HG03521 (cell line): ENCODE results near the gene BOC.

Source experiments
- ATAC-seq: cut with Tn5 transposase; IDR thresholded peaks from one replicate; pipeline ENCODE4 v1.9.1; 2021; ENCODE audit warnings: mild to moderate bottlenecking, moderate library complexity; ENCODE audit not compliant: unreplicated experiment

The BOC gene

GRCh38 chr3:113283306-113283705, 71.9 kb downstream of the BOC start:
- no peak for ATAC-seq

GRCh38 chr3:113284453-113285050, 73.2 kb downstream of the BOC start:
- ATAC-seq = no peak

- no peak for ATAC-seq
Measured at GRCh38 chr3:113285226-113285625, 73.9 kb downstream of the BOC start.

- no peak for ATAC-seq
Measured at GRCh38 chr3:113285741-113286140, 74.4 kb downstream of the BOC start.

GRCh38 chr3:113286524-113286923, 75.2 kb downstream of the BOC start:
- ATAC-seq = no peak

- ATAC-seq = no peak
Measured at GRCh38 chr3:113287111-113287802, 75.9 kb downstream of the BOC start.

- no peak for ATAC-seq
Measured at GRCh38 chr3:113287803-113288648, 76.7 kb downstream of the BOC start.

- no peak for ATAC-seq
Measured at GRCh38 chr3:113288881-113289280, 77.5 kb downstream of the BOC start.

GRCh38 chr3:113291572-113291971, 80.2 kb downstream of the BOC start:
- no peak for ATAC-seq

- no peak for ATAC-seq
Measured at GRCh38 chr3:113292933-113293332, 81.6 kb downstream of the BOC start.

GRCh38 chr3:113293348-113293747, 82.0 kb downstream of the BOC start:
- ATAC-seq = no peak

- no peak for ATAC-seq
Measured at GRCh38 chr3:113295463-113295862, 84.1 kb downstream of the BOC start.

- no peak for ATAC-seq
Measured at GRCh38 chr3:113297287-113297686, 85.9 kb downstream of the BOC start.

GRCh38 chr3:113297841-113298240, 86.5 kb downstream of the BOC start:
- ATAC-seq = no peak

- no peak for ATAC-seq
Measured at GRCh38 chr3:113300596-113300995, 89.2 kb downstream of the BOC start.

- no peak for ATAC-seq
Measured at GRCh38 chr3:113304102-113304501, 92.7 kb downstream of the BOC start.

GRCh38 chr3:113304856-113305540, 93.6 kb downstream of the BOC start:
- no peak for ATAC-seq

GRCh38 chr3:113310960-113311359, 99.6 kb downstream of the BOC start:
- ATAC-seq = no peak

- no peak for ATAC-seq
Measured at GRCh38 chr3:113312416-113312815, 101.1 kb downstream of the BOC start.

- ATAC-seq = no peak
Measured at GRCh38 chr3:113314923-113315322, 103.6 kb downstream of the BOC start.

- ATAC-seq = no peak
Measured at GRCh38 chr3:113329757-113330156, 118.4 kb downstream of the BOC start.
